ENCODE measurements around the gene SP2.

DNA sequence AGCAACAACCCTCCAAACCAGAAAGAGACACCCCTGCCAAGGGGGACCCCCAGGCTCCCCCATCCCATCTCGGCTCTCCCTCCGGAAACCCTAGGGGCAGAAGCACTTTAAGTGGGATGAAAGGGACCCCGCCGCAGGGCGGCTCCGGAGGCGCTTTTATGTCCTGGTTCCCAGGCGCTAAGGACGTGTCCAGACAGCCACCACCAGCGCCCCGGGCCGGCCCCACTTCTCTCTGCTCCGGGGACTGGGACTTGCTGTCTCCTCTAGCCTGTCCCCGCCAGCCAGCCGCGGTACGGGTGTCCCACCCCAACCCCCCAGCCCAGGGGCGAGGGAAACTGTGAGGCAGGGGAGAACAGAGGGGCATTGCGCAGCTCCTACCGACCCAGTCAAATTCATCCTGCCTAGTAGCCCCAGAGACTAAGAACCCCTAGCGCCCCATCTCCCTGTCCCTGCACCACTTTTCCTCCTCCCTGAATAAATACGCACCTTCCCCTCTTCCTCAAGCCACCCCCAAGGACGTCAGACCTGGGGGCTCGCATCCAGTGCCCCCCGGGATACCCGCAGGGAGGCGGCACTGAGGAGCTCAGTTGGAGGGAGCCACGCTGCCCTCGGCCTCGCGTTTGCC lies 49.2 kb upstream of the SP2 start:
- TF ChIP-seq, protein P1, sequence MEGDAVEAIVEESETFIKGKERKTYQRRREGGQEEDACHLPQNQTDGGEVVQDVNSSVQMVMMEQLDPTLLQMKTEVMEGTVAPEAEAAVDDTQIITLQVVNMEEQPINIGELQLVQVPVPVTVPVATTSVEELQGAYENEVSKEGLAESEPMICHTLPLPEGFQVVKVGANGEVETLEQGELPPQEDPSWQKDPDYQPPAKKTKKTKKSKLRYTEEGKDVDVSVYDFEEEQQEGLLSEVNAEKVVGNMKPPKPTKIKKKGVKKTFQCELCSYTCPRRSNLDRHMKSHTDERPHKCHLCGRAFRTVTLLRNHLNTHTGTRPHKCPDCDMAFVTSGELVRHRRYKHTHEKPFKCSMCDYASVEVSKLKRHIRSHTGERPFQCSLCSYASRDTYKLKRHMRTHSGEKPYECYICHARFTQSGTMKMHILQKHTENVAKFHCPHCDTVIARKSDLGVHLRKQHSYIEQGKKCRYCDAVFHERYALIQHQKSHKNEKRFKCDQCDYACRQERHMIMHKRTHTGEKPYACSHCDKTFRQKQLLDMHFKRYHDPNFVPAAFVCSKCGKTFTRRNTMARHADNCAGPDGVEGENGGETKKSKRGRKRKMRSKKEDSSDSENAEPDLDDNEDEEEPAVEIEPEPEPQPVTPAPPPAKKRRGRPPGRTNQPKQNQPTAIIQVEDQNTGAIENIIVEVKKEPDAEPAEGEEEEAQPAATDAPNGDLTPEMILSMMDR (IDR thresholded peaks at IDR 0.05; ENCODE audit: control extremely low read depth in 1 of 3, insufficient read depth in 1 of 3, low read depth in 1 of 3, low read length in 3 of 3) = no peak
- TF ChIP-seq YY1 (IDR thresholded peaks at IDR 0.05; ENCODE audit: low read depth, low read length) = no peak
- TF ChIP-seq EGR1 (IDR thresholded peaks at IDR 0.05; ENCODE audit: borderline replicate concordance, low read depth, low read length) = no peak
- TF ChIP-seq EZH2 (IDR thresholded peaks at IDR 0.05; ENCODE audit: low read depth, low read length, severe bottlenecking) = no peak
- no peak for TF ChIP-seq CREB1 (IDR thresholded peaks at IDR 0.05)
- TF ChIP-seq POLR2A (IDR thresholded peaks at IDR 0.05; ENCODE audit: control extremely low read depth in 1 of 2, low read depth in 2 of 2, low read length in 2 of 2) = no peak
- TF ChIP-seq, protein P2, sequence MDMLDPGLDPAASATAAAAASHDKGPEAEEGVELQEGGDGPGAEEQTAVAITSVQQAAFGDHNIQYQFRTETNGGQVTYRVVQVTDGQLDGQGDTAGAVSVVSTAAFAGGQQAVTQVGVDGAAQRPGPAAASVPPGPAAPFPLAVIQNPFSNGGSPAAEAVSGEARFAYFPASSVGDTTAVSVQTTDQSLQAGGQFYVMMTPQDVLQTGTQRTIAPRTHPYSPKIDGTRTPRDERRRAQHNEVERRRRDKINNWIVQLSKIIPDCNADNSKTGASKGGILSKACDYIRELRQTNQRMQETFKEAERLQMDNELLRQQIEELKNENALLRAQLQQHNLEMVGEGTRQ (IDR thresholded peaks at IDR 0.05; ENCODE audit: low read length) = no peak
- no peak for TF ChIP-seq HDAC2 (IDR thresholded peaks at IDR 0.05; ENCODE audit: borderline replicate concordance in 1 of 2, low read depth in 2 of 2, low read length in 2 of 2)
- TF ChIP-seq, protein P3, sequence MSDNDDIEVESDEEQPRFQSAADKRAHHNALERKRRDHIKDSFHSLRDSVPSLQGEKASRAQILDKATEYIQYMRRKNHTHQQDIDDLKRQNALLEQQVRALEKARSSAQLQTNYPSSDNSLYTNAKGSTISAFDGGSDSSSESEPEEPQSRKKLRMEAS (IDR thresholded peaks at IDR 0.05) = no peak
- no peak for TF ChIP-seq TEAD4 (IDR thresholded peaks at IDR 0.05; ENCODE audit: low read depth, low read length)
- TF ChIP-seq SP1 (IDR thresholded peaks at IDR 0.05; ENCODE audit: low read depth, low read length) = no peak
- no peak for TF ChIP-seq MAFK (IDR thresholded peaks at IDR 0.05; ENCODE audit: low read depth, low read length)
- TF ChIP-seq FOSL1 (IDR thresholded peaks at IDR 0.05; ENCODE audit: insufficient read depth, low read depth, low read length) = no peak
- TF ChIP-seq RAD21 (IDR thresholded peaks at IDR 0.05 in 1 of 2, conservative IDR thresholded peaks at IDR 0.05 in 1 of 2; ENCODE audit: low read depth in 2 of 2, low read length in 2 of 2) = no peak
